Measurements from ENCODE around the gene ENPP7.
A peak's percentile ranks its signal among the peaks of the same experiment; 100 is the strongest.

Gene ENPP7

GRCh38 chr17:79704691-79705090, 26.1 kb upstream of the ENPP7 start:
- no peak for DNase-seq

- DNase-seq, result no peak
These were observed 25.1 kb upstream of the ENPP7 start for GRCh38 chr17:79705674-79706073.

GRCh38 chr17:79706931-79707850, 23.6 kb upstream of the ENPP7 start:
- no peak for DNase-seq

GRCh38 chr17:79707931-79708891, 22.5 kb upstream of the ENPP7 start:
- DNase-seq, result peak; percentile 33 to 46

GRCh38 chr17:79711715-79712305, 18.9 kb upstream of the ENPP7 start:
- no peak for DNase-seq

- no peak for DNase-seq
These were observed 17.4 kb upstream of the ENPP7 start for GRCh38 chr17:79713391-79713790.

GRCh38 chr17:79714176-79715097, 16.3 kb upstream of the ENPP7 start:
- DNase-seq, result no peak

- DNase-seq, result no peak
These were observed 15.4 kb upstream of the ENPP7 start for GRCh38 chr17:79715098-79715942.

- DNase-seq, result no peak
These were observed 14.6 kb upstream of the ENPP7 start for GRCh38 chr17:79715943-79716797.

GRCh38 chr17:79720705-79721292, 9.9 kb upstream of the ENPP7 start:
- DNase-seq, result no peak

GRCh38 chr17:79721993-79722671, 8.6 kb upstream of the ENPP7 start:
- DNase-seq, result peak; percentile 33 to 43

GRCh38 chr17:79722787-79723186, 8.0 kb upstream of the ENPP7 start:
- no peak for DNase-seq

GRCh38 chr17:79728169-79728907, 2.4 kb upstream of the ENPP7 start:
- peak; percentile 87 to 93 for DNase-seq

GRCh38 chr17:79728908-79729471, 1.8 kb upstream of the ENPP7 start:
- no peak for DNase-seq

- no peak for DNase-seq
These were observed 982 bp upstream of the ENPP7 start for GRCh38 chr17:79729761-79730160.

GRCh38 chr17:79730437-79730768, 340 bp upstream of the ENPP7 start:
- no peak for DNase-seq

- DNase-seq, result no peak
These were observed 1.5 kb downstream of the ENPP7 start for GRCh38 chr17:79732254-79732653.
